ENCODE measurements around the gene RAD51B.
"Not testable (repeated sequence)": the region's sequence is repeated elsewhere in the genome, so short reads cannot be mapped to it uniquely, and the experiment has no call there.

GRCh38 chr14:67818476-67818875 lies 1.1 kb upstream of the RAD51B start:
- not testable (repeated sequence) for TF ChIP-seq CTCF, POLR2A (IDR thresholded peaks at IDR 0.05)

Data from vagina (tissue), 2 donors.